B cell (primary cell): ENCODE measurements around the gene PNPLA2. TPM values are rescaled to one million over a fixed set of nuclear protein-coding genes. Genes with fewer than 3 reads are reported as not detected.

Source experiments
- ATAC-seq: fragments of 200-7000 bp; cut with Tn5 transposase; one replicate; pipeline ENCODE4 v1.10.0; 2021; ENCODE audit warnings: low read depth, mild to moderate bottlenecking, moderate number of reproducible peaks, moderate library complexity
- CTCF ChIA-PET: fragments of 350-600 bp; sonication (Branson Sonifier 250); formaldehyde crosslinking; loops from one replicate; lab custom pipeline; 2021; ENCODE audit warnings: antibody characterized with exemption, inconsistent platforms; lab: Charles Lee
- POLR2A ChIA-PET: fragments of 350-600 bp; sonication (Branson Sonifier 250); formaldehyde crosslinking; loops from one replicate; lab custom pipeline; 2021; ENCODE audit warnings: antibody characterized with exemption; lab: Charles Lee
- DNase-seq: peaks from one replicate; pipeline ENCODE4 v3.0.0; 2013
- H2AFZ ChIP-seq: 2 replicates; pipeline ENCODE4 v1.6.1; 2012; ENCODE audit warnings: mild to moderate bottlenecking, low read depth, low read length; ENCODE audit not compliant: insufficient read depth, poor library complexity, severe bottlenecking
- H3K27ac ChIP-seq, 2 donors: 1 replicate in 1 of 2; 2 replicates in 1 of 2; pipeline ENCODE4 v1.5.1; 2012 to 2013; ENCODE audit warnings: low read length in 2 of 2, mild to moderate bottlenecking in 2 of 2, moderate library complexity in 1 of 2
- H3K27me3 ChIP-seq, 4 experiments: fragments of 200-600 bp in 1 of 4; sonication (generic) in 1 of 4; replicated peaks in 1 of 4; 1 replicate in 2 of 4; 2 replicates in 2 of 4; pipeline versions ENCODE4 v1.6.1 to v1.7.0; 2013 to 2016; ENCODE audit warnings: low read length in 3 of 4, mild to moderate bottlenecking in 2 of 4, mixed read lengths in 1 of 4, moderate library complexity in 1 of 4; ENCODE audit not compliant: insufficient read depth in 4 of 4, control insufficient read depth in 3 of 4; ENCODE audit errors: control extremely low read depth in 1 of 4
- H3K36me3 ChIP-seq, 2 experiments: replicated peaks in 1 of 2; 1 replicate in 1 of 2; 2 replicates in 1 of 2; pipeline versions ENCODE4 v1.6.1 to v1.7.1; 2013; ENCODE audit warnings: low read length in 1 of 2; ENCODE audit not compliant: insufficient read depth in 2 of 2, control insufficient read depth in 1 of 2; ENCODE audit errors: control extremely low read depth in 1 of 2, extremely low read depth in 1 of 2
- H3K4me1 ChIP-seq, 2 donors: fragments of 200-600 bp in 1 of 2; sonication (generic) in 1 of 2; 1 replicate in 1 of 2; 2 replicates in 1 of 2; pipeline versions ENCODE4 v1.5.1 to v1.6.1; 2013 to 2017; ENCODE audit warnings: low read length in 2 of 2; ENCODE audit not compliant: control insufficient read depth in 2 of 2, insufficient read depth in 2 of 2
- H3K4me2 ChIP-seq: replicated peaks from 2 replicates; pipeline ENCODE3; 2012; ENCODE audit warnings: mild to moderate bottlenecking, low read depth, low read length; ENCODE audit not compliant: poor library complexity, severe bottlenecking
- H3K4me3 ChIP-seq, 5 experiments: fragments of 200-600 bp in 1 of 5; sonication (generic) in 1 of 5; 1 replicate in 3 of 5; 2 replicates in 2 of 5; pipeline versions ENCODE4 v1.5.1 to v1.7.0; 2011 to 2016; ENCODE audit warnings: low read length in 4 of 5, mild to moderate bottlenecking in 4 of 5, low read depth in 2 of 5, control low read depth in 1 of 5, moderate library complexity in 1 of 5; ENCODE audit not compliant: insufficient read depth in 1 of 5; ENCODE audit errors: control extremely low read depth in 1 of 5, extremely low read depth in 1 of 5
- H3K79me2 ChIP-seq: fragments of 200-600 bp; sonication (generic); one replicate; pipeline ENCODE4 v1.6.0; 2016; ENCODE audit warnings: low read length; ENCODE audit not compliant: control insufficient read depth, insufficient read depth
- H3K9ac ChIP-seq: fragments of 200-600 bp; sonication (generic); 2 replicates; pipeline ENCODE4 v1.6.1; 2017; ENCODE audit warnings: mild to moderate bottlenecking, low read length, moderate library complexity
- H3K9me3 ChIP-seq, 3 donors: one replicate each; pipeline versions ENCODE4 v1.6.1 to v1.7.1; 2013; ENCODE audit warnings: low read length in 2 of 3; ENCODE audit not compliant: control insufficient read depth in 2 of 3, insufficient read depth in 1 of 3; ENCODE audit errors: control extremely low read depth in 1 of 3
- H4K20me1 ChIP-seq: 2 replicates; pipeline ENCODE4 v1.6.0; 2012; ENCODE audit warnings: mild to moderate bottlenecking, low read length; ENCODE audit not compliant: insufficient read depth, control insufficient read depth, poor library complexity, severe bottlenecking
- H3K27ac Mint-ChIP-seq: one replicate; pipeline ENCODE4 v1.8.0; 2021; ENCODE audit warnings: mixed read lengths
- H3K27me3 Mint-ChIP-seq: one replicate; pipeline ENCODE4 v1.8.0; 2021; ENCODE audit warnings: mixed read lengths
- H3K4me1 Mint-ChIP-seq: one replicate; pipeline ENCODE4 v1.8.0; 2021; ENCODE audit warnings: mixed read lengths
- H3K4me3 Mint-ChIP-seq: one replicate; pipeline ENCODE4 v1.8.0; 2021; ENCODE audit warnings: mixed read lengths
- H3K9me3 Mint-ChIP-seq: one replicate; pipeline ENCODE4 v1.8.0; 2022; ENCODE audit warnings: mixed read lengths; ENCODE audit not compliant: insufficient read depth
- EZH2 ChIP-seq: IDR thresholded peaks from 2 replicates; pipeline ENCODE4 v1.6.1; 2012; ENCODE audit warnings: borderline replicate concordance, low read depth, mild to moderate bottlenecking, moderate library complexity, low read length; ENCODE audit not compliant: insufficient read depth, poor library complexity, severe bottlenecking
- WGBS: methylation state at CpG from one replicate; pipeline ENCODE4 v1.1.5; 2013; ENCODE audit warnings: missing lambda C conversion rate; ENCODE audit not compliant: insufficient coverage; 5-methylcytosine and 5-hydroxymethylcytosine counted together
- intact Hi-C: fragments of 100-400 bp; cut with micrococcal nuclease; formaldehyde crosslinking; loops from one replicate; pipeline ENCODE4 v1.10.0; 2022
- polyA plus RNA-seq: library from polyadenylated mRNA; depleted of rRNA; stranded (reverse); fragments of >200 nt; gene quantifications from 2 replicates; pipeline ENCODE4 v1.2.3, GENCODE V29; 2012
- total RNA-seq, 2 donors: library from RNA; stranded (reverse); fragments of 120-200 nt in 1 of 2; gene quantifications; 1 replicate in 1 of 2; 2 replicates in 1 of 2; pipeline versions ENCODE4 v1.2.3 to v1.2.4, GENCODE V29; 2013 to 2022
- TF ChIP-seq, protein P1 (sequence below): fragments of 200-600 bp; IDR thresholded peaks from one replicate; pipeline ENCODE4 v1.8.0; 2022; ENCODE audit warnings: antibody characterized with exemption, mild to moderate bottlenecking

Gene PNPLA2
- total and polyA plus RNA-seq, 2 donors (not counting 1 experiment from before 2014, with no cell fraction given) = 208 to 276 TPM

DNA sequence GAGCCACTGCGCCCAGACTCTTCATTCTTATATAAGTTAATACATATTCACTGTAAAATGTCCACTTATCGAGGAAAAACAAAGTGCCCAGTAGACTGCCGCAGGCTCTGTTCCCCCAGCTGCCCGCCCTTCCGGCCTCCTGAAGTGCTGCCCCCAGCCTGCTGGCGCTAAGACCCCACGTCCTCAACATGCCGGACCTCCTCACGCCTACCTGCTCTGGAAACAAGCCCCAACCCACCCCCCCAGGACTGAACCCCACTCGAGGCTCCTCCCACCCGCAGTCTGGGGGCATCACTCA, 42.5 kb upstream of the PNPLA2 start:
- H3K9me3 ChIP-seq = no peaks in the 10 kb centered on the region

More for the DNA sequence above, 42.5 kb upstream of the PNPLA2 start:
- ATAC-seq = no peak
- ChIA-PET POLR2A (interaction anchor here (0.7 kb wide), 1 partner anchor 221 kb away, joined by 3 read pairs; no protein-coding TSS in a partner anchor), CTCF (interaction anchor here (1.0 to 1.3 kb wide), 3 partner anchors 21 to 57 kb away, joined by 3 read pairs; partner anchors contain the start of genes CD151 and TALDO1)
- H3K27ac Mint-ChIP-seq = peak overlapping the region; percentile 46
- no peaks in the 10 kb centered on the region for H3K27me3 Mint-ChIP-seq
- DNase-seq = no peak
- peaks cover 18% of the 10 kb centered on the region for H3K4me1 Mint-ChIP-seq
- H3K4me1 ChIP-seq = peaks cover 12 to 24% of the 10 kb centered on the region in 2 donors
- peak overlapping the region; percentile 68 for H3K9ac ChIP-seq
- peaks cover 64% of the 10 kb centered on the region for H3K79me2 ChIP-seq
- intact Hi-C loops = loop anchor here (2.0 kb wide), 1 partner anchor 29 kb away; the partner anchor contains the start of gene TALDO1
- no peak overlapping the region for H2AFZ ChIP-seq
- peak overlapping the region; percentile 99 for H3K4me2 ChIP-seq
- peak overlapping the region; percentile 80 for H3K4me3 Mint-ChIP-seq
- WGBS = 53% methylated on average over 10 of the region's 11 CpGs
- no peak for TF ChIP-seq EZH2
- TF ChIP-seq, protein P1, sequence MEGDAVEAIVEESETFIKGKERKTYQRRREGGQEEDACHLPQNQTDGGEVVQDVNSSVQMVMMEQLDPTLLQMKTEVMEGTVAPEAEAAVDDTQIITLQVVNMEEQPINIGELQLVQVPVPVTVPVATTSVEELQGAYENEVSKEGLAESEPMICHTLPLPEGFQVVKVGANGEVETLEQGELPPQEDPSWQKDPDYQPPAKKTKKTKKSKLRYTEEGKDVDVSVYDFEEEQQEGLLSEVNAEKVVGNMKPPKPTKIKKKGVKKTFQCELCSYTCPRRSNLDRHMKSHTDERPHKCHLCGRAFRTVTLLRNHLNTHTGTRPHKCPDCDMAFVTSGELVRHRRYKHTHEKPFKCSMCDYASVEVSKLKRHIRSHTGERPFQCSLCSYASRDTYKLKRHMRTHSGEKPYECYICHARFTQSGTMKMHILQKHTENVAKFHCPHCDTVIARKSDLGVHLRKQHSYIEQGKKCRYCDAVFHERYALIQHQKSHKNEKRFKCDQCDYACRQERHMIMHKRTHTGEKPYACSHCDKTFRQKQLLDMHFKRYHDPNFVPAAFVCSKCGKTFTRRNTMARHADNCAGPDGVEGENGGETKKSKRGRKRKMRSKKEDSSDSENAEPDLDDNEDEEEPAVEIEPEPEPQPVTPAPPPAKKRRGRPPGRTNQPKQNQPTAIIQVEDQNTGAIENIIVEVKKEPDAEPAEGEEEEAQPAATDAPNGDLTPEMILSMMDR = no peak
- H3K9me3 Mint-ChIP-seq = no peaks in the 10 kb centered on the region
- H3K4me3 ChIP-seq = peak overlapping the region in 4 of 5 experiments; percentile 63 to 80 (median 74)
- H3K27me3 ChIP-seq = no peaks in the 10 kb centered on the region
- H4K20me1 ChIP-seq = peaks cover 65% of the 10 kb centered on the region
- H3K36me3 ChIP-seq = peaks cover 0 to 10% of the 10 kb centered on the region in 2 experiments
- peak overlapping the region in 1 of 2 donors; percentile 59 for H3K27ac ChIP-seq
